Ovary (tissue), 9 donors: ENCODE data around the gene CMIP. TPM values are rescaled to one million over a fixed set of nuclear protein-coding genes. Genes with fewer than 3 reads are reported as not detected.

Experiments
- DNase-seq, 5 donors: peaks; one replicate each; pipeline ENCODE4 v3.0.0-alpha.2; 2019 to 2020
- H3K27ac ChIP-seq, 2 donors: fragments of 200-600 bp; one replicate each; pipeline versions ENCODE4 v1.5.1 to v1.8.0; 2019 to 2022
- H3K27me3 ChIP-seq: fragments of 200-600 bp; one replicate; pipeline ENCODE4 v1.8.0; 2022
- H3K36me3 ChIP-seq: fragments of 200-600 bp; sonication (generic); one replicate; pipeline ENCODE4 v1.5.1; 2019
- H3K4me1 ChIP-seq: one replicate; pipeline ENCODE4 v1.8.1; 2013; ENCODE audit warnings: mild to moderate bottlenecking, moderate library complexity; ENCODE audit not compliant: insufficient read depth
- H3K4me3 ChIP-seq: fragments of 200-600 bp; sonication (generic); one replicate; pipeline ENCODE4 v1.5.1; 2017
- H3K9me3 ChIP-seq, 2 donors: fragments of 200-600 bp in 1 of 2; sonication (generic) in 1 of 2; one replicate each; pipeline versions ENCODE4 v1.5.1 to v1.8.1; 2013 to 2019; ENCODE audit warnings: mild to moderate bottlenecking in 1 of 2, moderate library complexity in 1 of 2
- EP300 ChIP-seq: sonication (generic); formaldehyde crosslinking; IDR thresholded peaks from one replicate; pipeline ENCODE4 v1.6.1; 2017; ENCODE audit warnings: antibody characterized with exemption
- POLR2A ChIP-seq: fragments of 450-650 bp; IDR thresholded peaks from one replicate; pipeline ENCODE4 v1.6.1; 2017; ENCODE audit warnings: antibody characterized with exemption, mild to moderate bottlenecking, moderate library complexity
- WGBS, 3 donors: extraction: QIAGEN DNeasy Blood & Tissue Kit in 1 of 3; methylation state at CpG; one replicate each; pipeline versions ENCODE4 v1.1.5 to v1.1.7; 2013 to 2017; 5-methylcytosine and 5-hydroxymethylcytosine counted together
- intact Hi-C, 4 donors: fragments of 100-400 bp; cut with DNase I; formaldehyde crosslinking; loops; one replicate each; pipeline versions ENCODE4 v1.11.0 to v1.15.1; 2022 to 2023
- polyA plus RNA-seq, 2 donors: library from polyadenylated mRNA; stranded (reverse); fragments of 200-250 nt in 1 of 2; fragments of 350-450 nt in 1 of 2; fragmentation: Illumina TruSeq in 1 of 2; extraction: RNeasy Lipid Tissue Mini Kit (QIAGEN cat#74804) in 1 of 2; gene quantifications; one replicate each; pipeline ENCODE4 v1.2.3, GENCODE V29; 2013 to 2014
- total RNA-seq, 7 donors: library from RNA; depleted of rRNA in 2 of 7; stranded (reverse); fragments of >200 nt in 2 of 7; fragmentation: NEBNext Ultra II Directional in 3 of 7; extraction: Animal tissue kit (Norgen Biotek cat#: 25700) in 3 of 7; gene quantifications; one replicate each; pipeline versions ENCODE4 v1.1.0 to v1.2.4, GENCODE V29; 2016 to 2023
- TF ChIP-seq, protein P1 (sequence below), 3 donors: fragments of 450-650 bp in 2 of 3; fragments of 200-600 bp in 1 of 3; IDR thresholded peaks; one replicate each; pipeline versions ENCODE4 v1.5.1 to v1.8.0; 2016 to 2022; ENCODE audit warnings: antibody characterized with exemption in 3 of 3, mild to moderate bottlenecking in 1 of 3
- donor health status: DM: no; HTN: no; CAD: no; lungs with moderate emphysema.
- donor health status: DM: no; HTN: no; CAD: no.
- donor health status: Bipolar disorder and iron deficiency.
- donor health status: DM: yes; HTN: yes; CAD: no.
- donor health status: DM: no; HTN: no; CAD: no.
- donor health status: DM: yes; HTN: yes; CAD: no.

CMIP gene
- total and polyA plus RNA-seq, 9 donors: 19.4 to 68.2 (median 38.7) TPM

DNA sequence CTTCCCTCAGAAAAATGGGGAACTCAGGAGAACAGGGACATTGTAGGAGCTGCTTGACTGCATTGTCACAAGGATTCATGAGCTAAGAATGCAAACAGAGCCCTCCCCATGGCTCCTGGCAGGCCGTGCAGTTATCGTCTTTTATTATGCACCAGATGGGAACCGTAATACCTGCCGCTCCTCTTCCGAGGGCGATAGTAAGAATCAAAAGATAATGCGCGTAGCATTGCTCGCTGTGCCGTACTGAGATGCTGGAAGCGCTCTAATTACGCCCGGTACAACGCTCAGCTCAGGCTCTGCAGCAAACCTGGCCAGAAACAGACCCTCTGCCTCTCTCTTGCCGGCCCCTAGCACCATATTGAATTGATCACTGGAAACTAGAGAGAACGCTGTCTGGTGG lies 247.4 kb downstream of the CMIP start:
- Histone ChIP-seq H3K4me3 (no peak overlapping the region), H3K27me3 (no peaks in the 10 kb centered on the region), H3K9me3 (no peaks in the 10 kb centered on the region), H3K27ac (peak overlapping the region in 1 of 2 donors; percentile 30), H3K4me1 (peaks cover 12% of the 10 kb centered on the region), H3K36me3 (no peaks in the 10 kb centered on the region)
- intact Hi-C loops: no loop called here
- no peak for DNase-seq
- 76 to 79% (median 77%) methylated on average over 16 of the region's 16 CpGs for WGBS, 3 donors
- TF ChIP-seq POLR2A: no peak
- no peak for TF ChIP-seq EP300
- TF ChIP-seq, protein P1, sequence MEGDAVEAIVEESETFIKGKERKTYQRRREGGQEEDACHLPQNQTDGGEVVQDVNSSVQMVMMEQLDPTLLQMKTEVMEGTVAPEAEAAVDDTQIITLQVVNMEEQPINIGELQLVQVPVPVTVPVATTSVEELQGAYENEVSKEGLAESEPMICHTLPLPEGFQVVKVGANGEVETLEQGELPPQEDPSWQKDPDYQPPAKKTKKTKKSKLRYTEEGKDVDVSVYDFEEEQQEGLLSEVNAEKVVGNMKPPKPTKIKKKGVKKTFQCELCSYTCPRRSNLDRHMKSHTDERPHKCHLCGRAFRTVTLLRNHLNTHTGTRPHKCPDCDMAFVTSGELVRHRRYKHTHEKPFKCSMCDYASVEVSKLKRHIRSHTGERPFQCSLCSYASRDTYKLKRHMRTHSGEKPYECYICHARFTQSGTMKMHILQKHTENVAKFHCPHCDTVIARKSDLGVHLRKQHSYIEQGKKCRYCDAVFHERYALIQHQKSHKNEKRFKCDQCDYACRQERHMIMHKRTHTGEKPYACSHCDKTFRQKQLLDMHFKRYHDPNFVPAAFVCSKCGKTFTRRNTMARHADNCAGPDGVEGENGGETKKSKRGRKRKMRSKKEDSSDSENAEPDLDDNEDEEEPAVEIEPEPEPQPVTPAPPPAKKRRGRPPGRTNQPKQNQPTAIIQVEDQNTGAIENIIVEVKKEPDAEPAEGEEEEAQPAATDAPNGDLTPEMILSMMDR (IDR thresholded peaks at IDR 0.05): no peak

DNA sequence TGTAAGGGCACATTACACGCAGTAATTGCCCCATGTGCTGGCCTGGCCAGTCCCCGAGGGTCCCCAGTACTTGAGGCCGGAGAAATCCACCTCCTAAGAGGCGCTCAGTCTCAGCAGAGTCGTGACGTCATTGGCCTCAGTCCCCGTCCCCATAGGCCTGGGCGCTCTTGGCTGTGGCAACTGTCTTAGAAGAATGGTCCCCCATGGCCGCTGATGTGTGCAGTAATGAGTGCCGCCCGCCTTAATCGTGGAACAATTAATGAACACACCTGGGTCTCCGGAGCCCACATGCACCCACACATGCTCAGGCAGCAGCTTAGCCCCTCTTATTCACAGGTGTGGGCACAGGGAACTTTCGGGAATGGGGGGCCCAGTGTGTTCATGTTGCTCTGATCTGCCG lies 248.0 kb downstream of the CMIP start:
- WGBS, 3 donors: 92 to 99% (median 96%) methylated on average over 12 to 15 of the region's 15 CpGs
- H3K36me3 ChIP-seq: no peaks in the 10 kb centered on the region
- H3K27ac ChIP-seq: no peak overlapping the region
- H3K27me3 ChIP-seq: no peaks in the 10 kb centered on the region
- H3K9me3 ChIP-seq: no peaks in the 10 kb centered on the region
- H3K4me1 ChIP-seq: peaks cover 12% of the 10 kb centered on the region
- intact Hi-C loops: no loop called here
- TF ChIP-seq POLR2A (no peak), EP300 (no peak)
- TF ChIP-seq, protein P1 (IDR thresholded peaks at IDR 0.05): no peak
- H3K4me3 ChIP-seq: no peak overlapping the region
- no peak for DNase-seq

DNA sequence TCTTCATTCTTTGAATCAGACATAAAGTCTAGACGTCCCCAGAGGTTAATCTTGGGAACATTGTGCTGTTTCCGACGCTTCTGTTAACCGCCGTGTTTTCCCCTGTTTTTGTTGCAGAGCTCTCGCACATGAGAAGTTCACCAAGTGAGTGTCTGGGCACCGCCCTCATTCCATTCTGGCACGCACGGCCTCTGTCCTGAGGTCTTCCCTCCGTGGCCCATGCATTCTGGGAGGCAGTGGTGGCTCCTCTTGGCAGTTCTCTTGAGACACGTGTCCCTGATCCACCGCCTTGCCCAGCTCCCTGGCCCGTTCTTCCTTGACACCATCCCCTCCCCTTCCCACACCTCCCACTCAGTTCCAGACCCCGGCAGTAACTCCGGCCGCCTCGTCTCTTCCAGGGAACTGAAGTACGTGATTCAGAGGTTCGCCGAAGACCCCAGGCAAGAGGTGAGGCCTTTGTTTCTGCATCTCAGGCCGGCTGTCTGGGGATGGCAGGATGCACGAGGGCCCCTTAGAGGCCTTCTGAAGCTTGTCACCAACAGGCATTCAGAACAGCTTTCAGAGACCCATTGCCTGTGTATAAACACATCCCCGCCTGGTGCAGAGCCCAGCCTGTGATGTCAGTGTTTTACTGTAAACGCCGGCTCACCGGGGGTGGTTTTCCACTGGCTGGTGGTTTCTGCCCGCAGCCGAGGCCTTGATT lies 248.6 kb downstream of the CMIP start:
- intact Hi-C loops: no loop called here
- H3K4me1 ChIP-seq: peaks cover 12% of the 10 kb centered on the region

DNA sequence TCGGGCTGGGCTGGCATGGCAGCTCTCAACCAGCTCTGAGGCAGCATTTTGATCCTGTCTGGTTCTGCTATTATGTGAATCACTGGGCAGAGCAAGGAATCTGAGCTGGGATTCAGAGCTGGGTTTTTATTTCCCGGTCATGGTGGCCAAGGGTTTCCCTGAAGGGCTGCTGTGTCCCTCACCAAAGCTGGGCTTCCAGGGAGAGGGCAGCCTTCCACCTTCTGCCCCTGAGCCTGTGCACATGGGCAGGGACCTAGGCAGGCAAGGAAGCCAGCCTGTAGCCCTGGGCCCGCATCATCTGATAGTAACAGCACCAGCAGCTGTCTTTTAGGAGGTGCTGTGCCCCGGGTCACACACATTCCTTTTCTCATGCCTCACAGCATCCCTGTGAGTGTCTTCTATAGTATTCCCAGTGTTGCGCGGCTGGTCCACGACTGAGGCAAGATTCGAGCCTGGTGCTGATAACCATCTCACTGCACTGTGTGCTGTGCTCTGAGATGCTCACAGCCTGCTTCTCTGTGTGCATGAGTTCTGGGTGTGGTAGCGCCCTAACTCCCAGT lies 249.2 kb downstream of the CMIP start:
- H3K36me3 ChIP-seq: no peaks in the 10 kb centered on the region
- WGBS, 3 donors: 84 to 89% (median 89%) methylated on average over 9 of the region's 9 CpGs
- peaks cover 12% of the 10 kb centered on the region for H3K4me1 ChIP-seq
- DNase-seq: no peak
- no peaks in the 10 kb centered on the region for H3K9me3 ChIP-seq
- no peaks in the 10 kb centered on the region for H3K27me3 ChIP-seq
- intact Hi-C loops: no loop called here
- peak overlapping the region in 1 of 2 donors; percentile 51 for H3K27ac ChIP-seq
- TF ChIP-seq, protein P1 (IDR thresholded peaks at IDR 0.05): no peak
- no peak for TF ChIP-seq EP300
- no peak for TF ChIP-seq POLR2A
- no peak overlapping the region for H3K4me3 ChIP-seq

More for the DNA sequence above, 248.6 kb downstream of the CMIP start:
- no peaks in the 10 kb centered on the region for H3K27me3 ChIP-seq
- TF ChIP-seq, protein P1 (IDR thresholded peaks at IDR 0.05): no peak
- TF ChIP-seq EP300 (no peak), POLR2A (no peak)
- no peak overlapping the region for H3K4me3 ChIP-seq
- H3K36me3 ChIP-seq: no peaks in the 10 kb centered on the region
- 72 to 88% (median 86%) methylated on average over 28 of the region's 28 CpGs for WGBS, 3 donors
- H3K9me3 ChIP-seq: no peaks in the 10 kb centered on the region
- DNase-seq: no peak
- H3K27ac ChIP-seq: no peak overlapping the region
